Osteocyte (in vitro differentiated cells): Measurements from ENCODE around the gene TARS3. TPM values are rescaled to one million over a fixed set of nuclear protein-coding genes. Genes with fewer than 3 reads are reported as not detected.

Experiments used
- DNase-seq: peaks from one replicate; pipeline ENCODE4 v3.0.0; 2021; ENCODE audit warnings: mixed read lengths; ENCODE audit not compliant: unreplicated experiment; ENCODE audit errors: extremely low spot score
- H3K27ac Mint-ChIP-seq: one replicate; pipeline ENCODE4 v1.8.0; 2021; ENCODE audit warnings: mild to moderate bottlenecking, mixed read lengths; ENCODE audit not compliant: unreplicated experiment
- H3K27me3 Mint-ChIP-seq: one replicate; pipeline ENCODE4 v1.8.0; 2021; ENCODE audit warnings: mixed read lengths; ENCODE audit not compliant: unreplicated experiment
- H3K36me3 Mint-ChIP-seq: one replicate; pipeline ENCODE4 v1.8.0; 2021; ENCODE audit warnings: mixed read lengths; ENCODE audit not compliant: unreplicated experiment
- H3K4me1 Mint-ChIP-seq: one replicate; pipeline ENCODE4 v1.8.0; 2021; ENCODE audit warnings: mixed read lengths; ENCODE audit not compliant: unreplicated experiment
- H3K4me3 Mint-ChIP-seq: one replicate; pipeline ENCODE4 v1.8.0; 2021; ENCODE audit warnings: mild to moderate bottlenecking, moderate library complexity, mixed read lengths; ENCODE audit not compliant: unreplicated experiment
- H3K9me3 Mint-ChIP-seq: one replicate; pipeline ENCODE4 v1.8.0; 2021; ENCODE audit warnings: mixed read lengths; ENCODE audit not compliant: unreplicated experiment
- CTCF ChIP-seq: fragments of 200-600 bp; sonication (generic); IDR thresholded peaks from 2 replicates; pipeline ENCODE4 v1.5.0; 2021; ENCODE audit warnings: antibody characterized with exemption, mild to moderate bottlenecking, moderate library complexity
- total RNA-seq: library from RNA; stranded (reverse); gene quantifications from 2 replicates; pipeline ENCODE4 v1.2.1, GENCODE V29; 2021

TARS3 gene
- total RNA-seq, 1 donor from 2014 or later = 16.0 TPM

- Mint-ChIP-seq H3K4me3 (no peak overlapping the region), H3K27me3 (peaks cover 4% of the 10 kb centered on the region), H3K27ac (no peak overlapping the region), H3K9me3 (no peaks in the 10 kb centered on the region), H3K4me1 (peaks cover 19% of the 10 kb centered on the region), H3K36me3 (no peaks in the 10 kb centered on the region)
- TF ChIP-seq CTCF = no peak
- DNase-seq = no peak
Measured at GRCh38 chr15:101610611-101611000, 113.7 kb downstream of the TARS3 start.

GRCh38 chr15:101609742-101610610 lies 114.3 kb downstream of the TARS3 start:
- Mint-ChIP-seq H3K4me3 (no peak overlapping the region), H3K36me3 (no peaks in the 10 kb centered on the region), H3K4me1 (peaks cover 17% of the 10 kb centered on the region), H3K27me3 (peaks cover 5% of the 10 kb centered on the region), H3K9me3 (no peaks in the 10 kb centered on the region), H3K27ac (no peak overlapping the region)
- no peak for DNase-seq
- TF ChIP-seq CTCF = no peak

DNA sequence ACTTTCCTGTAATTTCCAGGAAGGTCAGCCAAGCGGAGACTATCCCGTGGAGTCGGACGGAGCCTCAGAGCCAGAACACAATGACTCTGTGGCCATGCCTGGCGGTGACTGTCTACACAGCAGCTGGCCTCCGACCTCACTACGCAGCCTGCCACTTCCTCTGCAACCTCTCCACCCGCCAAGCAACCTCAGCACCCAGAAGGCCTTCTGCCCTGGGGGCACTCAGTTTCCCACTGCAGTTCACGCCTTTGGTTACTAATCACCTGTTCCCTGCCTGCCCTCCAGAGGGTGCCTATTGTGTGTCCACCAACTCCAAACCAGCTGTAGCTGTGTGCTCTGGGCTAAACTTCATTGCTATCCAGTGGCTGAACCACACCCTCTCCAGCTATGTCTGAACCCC lies 116.1 kb downstream of the TARS3 start:
- Mint-ChIP-seq H3K27me3 (peaks cover 12% of the 10 kb centered on the region), H3K9me3 (peaks cover 3% of the 10 kb centered on the region), H3K27ac (no peak overlapping the region), H3K4me1 (peaks cover 3% of the 10 kb centered on the region), H3K4me3 (no peak overlapping the region), H3K36me3 (no peaks in the 10 kb centered on the region)
- DNase-seq = no peak
- TF ChIP-seq CTCF = no peak

- TF ChIP-seq CTCF = no peak
- Mint-ChIP-seq H3K36me3 (no peaks in the 10 kb centered on the region), H3K9me3 (peaks cover 3% of the 10 kb centered on the region), H3K4me1 (peaks cover 2% of the 10 kb centered on the region), H3K4me3 (no peak overlapping the region), H3K27ac (no peak overlapping the region), H3K27me3 (peaks cover 12% of the 10 kb centered on the region)
- DNase-seq = no peak
Measured at GRCh38 chr15:101607108-101607507, 117.2 kb downstream of the TARS3 start.

DNA sequence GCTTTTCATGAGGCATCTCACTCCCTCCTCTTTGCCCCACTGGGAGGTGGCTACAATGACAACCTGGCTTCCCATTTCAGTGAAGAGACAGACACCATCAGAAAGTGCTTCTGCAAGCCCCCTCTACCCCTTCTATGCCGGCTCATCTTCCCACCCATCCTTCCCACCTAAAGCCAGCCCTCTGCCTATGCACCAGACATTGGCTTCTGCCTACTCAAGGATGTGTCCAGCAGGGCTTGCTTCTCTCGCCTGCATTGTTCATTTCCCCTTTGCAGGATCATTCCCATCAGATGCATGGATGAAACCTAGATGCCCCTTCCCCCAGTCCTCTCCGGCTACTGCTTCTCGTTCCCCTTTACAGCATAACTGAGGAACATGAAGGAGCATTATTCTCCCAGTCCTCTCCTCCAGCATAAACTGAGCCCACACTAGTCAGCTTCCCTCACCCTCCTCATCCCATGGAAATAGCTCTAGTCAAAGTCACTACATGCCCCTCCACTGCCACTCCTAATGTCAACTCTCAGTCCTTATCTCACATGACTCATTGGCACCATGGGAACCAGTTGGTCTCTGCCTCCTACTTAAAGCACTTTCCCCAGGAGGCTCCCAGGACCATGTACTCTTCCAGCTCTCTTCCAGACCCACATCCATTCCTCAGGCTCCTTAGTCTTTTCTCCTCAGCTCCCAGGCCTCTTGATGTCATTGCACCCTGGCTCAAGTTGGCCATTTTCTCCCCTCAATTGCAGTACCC lies 120.0 kb downstream of the TARS3 start:
- no peak for TF ChIP-seq CTCF
- Mint-ChIP-seq H3K27me3 (peaks cover 23% of the 10 kb centered on the region), H3K36me3 (no peaks in the 10 kb centered on the region), H3K4me3 (no peak overlapping the region), H3K4me1 (peaks cover 2% of the 10 kb centered on the region), H3K27ac (no peak overlapping the region), H3K9me3 (peaks cover 3% of the 10 kb centered on the region)
- no peak for DNase-seq
